Brain microvascular endothelial cell (primary cell): Measurements from ENCODE around the gene FNDC1.

Experiments used
- DNase-seq: peaks from one replicate; pipeline ENCODE4 v3.0.0-alpha.2; 2020
- H3K27ac ChIP-seq: fragments of 250-450 bp; sonication (Bioruptor Pico); 2 replicates; pipeline ENCODE4 v1.5.1; 2020; ENCODE audit warnings: mild to moderate bottlenecking, moderate library complexity
- H3K27me3 ChIP-seq: fragments of 250-450 bp; sonication (Bioruptor Pico); replicated peaks from 2 replicates; pipeline ENCODE4 v1.5.1; 2020; ENCODE audit warnings: mild to moderate bottlenecking
- H3K36me3 ChIP-seq: fragments of 250-450 bp; sonication (Bioruptor Pico); replicated peaks from 2 replicates; pipeline ENCODE4 v1.5.1; 2020; ENCODE audit warnings: mild to moderate bottlenecking
- H3K4me3 ChIP-seq: 2 replicates; pipeline ENCODE4 v1.5.1; 2011; ENCODE audit warnings: low read depth, mild to moderate bottlenecking, control low read depth, low read length, moderate library complexity
- CTCF ChIP-seq: IDR thresholded peaks from 2 replicates; pipeline ENCODE4 v1.5.1; 2011; ENCODE audit warnings: low read depth, mild to moderate bottlenecking, moderate library complexity, low read length, control low read depth, inconsistent platforms; ENCODE audit errors: missing control alignments
- in situ Hi-C: cut with HindIII; loops from 2 replicates; pipeline ENCODE4 v1.10.0; 2017; ENCODE audit warnings: low sequenced_read_pairs, low pct_ligation_motif_present

Gene FNDC1

GRCh38 chr6:159311618-159312017 is 142.4 kb downstream of the FNDC1 start:
- H3K27ac ChIP-seq = no peak overlapping the region
- no peak for TF ChIP-seq CTCF
- H3K4me3 ChIP-seq = no peak overlapping the region
- no peaks in the 10 kb centered on the region for H3K36me3 ChIP-seq
- no peak for DNase-seq
- in situ Hi-C loops = no loop called here
- H3K27me3 ChIP-seq = no peaks in the 10 kb centered on the region

DNA sequence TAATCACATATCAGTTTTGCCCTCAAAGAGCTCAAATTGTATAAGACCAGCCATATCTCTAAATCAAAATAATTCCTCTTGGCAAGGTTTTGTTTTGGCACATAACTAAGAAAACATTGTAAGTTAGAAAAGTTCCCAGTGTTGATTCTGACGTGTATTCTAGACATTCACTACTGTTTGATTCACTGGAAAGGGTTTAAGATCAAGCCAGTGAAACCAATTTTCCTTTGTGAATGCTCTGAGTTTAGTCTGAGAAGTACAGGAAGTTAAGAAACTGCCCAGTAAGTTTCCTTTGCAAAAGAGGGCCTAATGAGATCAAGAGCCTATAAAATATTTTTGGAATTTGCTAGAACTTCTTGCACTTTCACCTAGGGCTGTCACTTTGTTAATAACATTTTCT is 143.0 kb downstream of the FNDC1 start:
- no peak overlapping the region for H3K4me3 ChIP-seq
- no peaks in the 10 kb centered on the region for H3K27me3 ChIP-seq
- H3K36me3 ChIP-seq = no peaks in the 10 kb centered on the region
- H3K27ac ChIP-seq = no peak overlapping the region
- in situ Hi-C loops = no loop called here
- no peak for TF ChIP-seq CTCF
- DNase-seq = no peak

- no peak for DNase-seq
- Histone ChIP-seq H3K36me3 (no peaks in the 10 kb centered on the region), H3K27me3 (no peaks in the 10 kb centered on the region), H3K4me3 (no peak overlapping the region), H3K27ac (no peak overlapping the region)
- in situ Hi-C loops = no loop called here
- no peak for TF ChIP-seq CTCF
Measured at GRCh38 chr6:159313018-159313417, 143.8 kb downstream of the FNDC1 start.

GRCh38 chr6:159315562-159315961 is 146.4 kb downstream of the FNDC1 start:
- Histone ChIP-seq H3K4me3 (no peak overlapping the region), H3K27me3 (no peaks in the 10 kb centered on the region), H3K36me3 (no peaks in the 10 kb centered on the region), H3K27ac (no peak overlapping the region)
- no peak for DNase-seq
- no peak for TF ChIP-seq CTCF
- in situ Hi-C loops = no loop called here

GRCh38 chr6:159317430-159317829 is 148.2 kb downstream of the FNDC1 start:
- no peak for TF ChIP-seq CTCF
- Histone ChIP-seq H3K36me3 (no peaks in the 10 kb centered on the region), H3K4me3 (no peak overlapping the region), H3K27me3 (no peaks in the 10 kb centered on the region), H3K27ac (no peak overlapping the region)
- in situ Hi-C loops = no loop called here
- DNase-seq = no peak

- no peak overlapping the region for H3K27ac ChIP-seq
- no peaks in the 10 kb centered on the region for H3K36me3 ChIP-seq
- TF ChIP-seq CTCF = no peak
- H3K4me3 ChIP-seq = no peak overlapping the region
- no peaks in the 10 kb centered on the region for H3K27me3 ChIP-seq
- DNase-seq = no peak
- in situ Hi-C loops = no loop called here
Measured at GRCh38 chr6:159321267-159321666, 152.1 kb downstream of the FNDC1 start.
